HepG2 (cell line): Measurements from ENCODE around the gene TBXA2R.

Experiments
- CBX1 ChIP-seq: IDR thresholded peaks from one replicate; pipeline ENCODE4 v1.6.1; 2016; ENCODE audit warnings: antibody characterized with exemption, low read depth
- CENPBD1 ChIP-seq: sonication (generic); formaldehyde crosslinking; IDR thresholded peaks from 2 replicates; pipeline ENCODE4 v1.8.0; 2022; ENCODE audit warnings: missing genetic modification reagents, low read depth, mild to moderate bottlenecking, borderline replicate concordance
- NFIC ChIP-seq: IDR thresholded peaks from 2 replicates; pipeline ENCODE4 v1.6.1; 2012; ENCODE audit warnings: mild to moderate bottlenecking, low read length, inconsistent platforms
- PBX3 ChIP-seq: sonication (generic); formaldehyde crosslinking; IDR thresholded peaks from 2 replicates; pipeline ENCODE4 v1.8.1; 2023; ENCODE audit warnings: missing genetic modification reagents, inconsistent platforms, borderline replicate concordance
- RXRA ChIP-seq: sonication (generic); formaldehyde crosslinking; IDR thresholded peaks from 2 replicates; pipeline ENCODE4 v1.5.1; 2020; ENCODE audit warnings: missing genetic modification reagents
- SATB2 ChIP-seq: sonication (generic); formaldehyde crosslinking; IDR thresholded peaks from 2 replicates; pipeline ENCODE4 v1.5.0; 2020; ENCODE audit warnings: missing genetic modification reagents
- ZBTB43 ChIP-seq: sonication (generic); formaldehyde crosslinking; conservative IDR thresholded peaks from 2 replicates; pipeline ENCODE4 v1.4.0; 2020; ENCODE audit warnings: missing genetic modification reagents
- ZBTB49 ChIP-seq: sonication (generic); formaldehyde crosslinking; IDR thresholded peaks from 2 replicates; pipeline ENCODE4 v1.4.0; 2020; ENCODE audit warnings: missing genetic modification reagents, borderline replicate concordance
- ZBTB7A ChIP-seq: sonication (generic); formaldehyde crosslinking; IDR thresholded peaks from 2 replicates; pipeline ENCODE4 v1.8.0; 2022; ENCODE audit warnings: mild to moderate bottlenecking, missing genetic modification reagents
- ZNF362 ChIP-seq: sonication (generic); formaldehyde crosslinking; IDR thresholded peaks from 2 replicates; pipeline ENCODE4 v1.4.0; 2020; ENCODE audit warnings: missing genetic modification reagents, mild to moderate bottlenecking, borderline replicate concordance
- ZSCAN29 ChIP-seq: sonication (generic); formaldehyde crosslinking; conservative IDR thresholded peaks from 2 replicates; pipeline ENCODE4 v1.4.0; 2020; ENCODE audit warnings: mild to moderate bottlenecking, missing genetic modification reagents

- TF ChIP-seq SATB2 (no peak), CBX1 (no peak), NFIC (no peak), ZSCAN29 (CRISPR knock-in tag) (no peak), ZBTB49 (CRISPR knock-in tag) (no peak), RXRA (CRISPR knock-in tag) (no peak), ZBTB43 (CRISPR knock-in tag) (no peak), ZNF362 (CRISPR knock-in tag) (no peak), ZBTB7A (no peak), CENPBD1 (CRISPR knock-in tag) (no peak), PBX3 (no peak)
These were observed 47.3 kb upstream of the TBXA2R start for GRCh38 chr19:3653865-3654513.
